Activated CD8-positive, alpha-beta memory T cell treated with anti-CD3 and anti-CD28 coated beads for 4 hours (primary cell): ENCODE measurements around the gene SETDB1.
A peak's percentile ranks its signal among the peaks of the same experiment; 100 is the strongest.

Experiments
- DNase-seq, 2 donors: peaks; one replicate each; pipeline ENCODE4 v3.0.0-alpha.2; 2020; ENCODE audit warnings: low read depth in 2 of 2

SETDB1 gene

DNA sequence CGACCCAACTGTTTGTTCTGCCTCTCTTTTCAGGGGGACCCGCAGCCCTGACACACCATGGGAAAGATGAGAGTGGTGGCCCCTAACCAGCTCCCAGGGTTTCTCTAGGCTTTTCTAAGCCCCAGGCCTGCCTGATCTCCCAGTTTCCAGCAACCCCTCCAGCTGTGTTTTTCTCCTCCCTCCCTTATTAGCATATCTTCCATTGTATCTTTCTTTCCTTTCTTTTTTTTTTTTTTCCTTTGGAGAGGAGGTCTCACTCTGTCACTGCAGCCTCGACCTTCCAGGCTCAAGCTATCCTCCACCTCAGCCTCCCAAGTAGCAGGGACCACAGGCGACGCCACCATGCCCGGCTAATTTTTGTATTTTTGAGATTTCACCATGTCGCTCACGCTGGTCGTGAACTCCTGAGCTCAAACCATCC, 50.2 kb downstream of the SETDB1 start:
- DNase-seq, result no peak

DNA sequence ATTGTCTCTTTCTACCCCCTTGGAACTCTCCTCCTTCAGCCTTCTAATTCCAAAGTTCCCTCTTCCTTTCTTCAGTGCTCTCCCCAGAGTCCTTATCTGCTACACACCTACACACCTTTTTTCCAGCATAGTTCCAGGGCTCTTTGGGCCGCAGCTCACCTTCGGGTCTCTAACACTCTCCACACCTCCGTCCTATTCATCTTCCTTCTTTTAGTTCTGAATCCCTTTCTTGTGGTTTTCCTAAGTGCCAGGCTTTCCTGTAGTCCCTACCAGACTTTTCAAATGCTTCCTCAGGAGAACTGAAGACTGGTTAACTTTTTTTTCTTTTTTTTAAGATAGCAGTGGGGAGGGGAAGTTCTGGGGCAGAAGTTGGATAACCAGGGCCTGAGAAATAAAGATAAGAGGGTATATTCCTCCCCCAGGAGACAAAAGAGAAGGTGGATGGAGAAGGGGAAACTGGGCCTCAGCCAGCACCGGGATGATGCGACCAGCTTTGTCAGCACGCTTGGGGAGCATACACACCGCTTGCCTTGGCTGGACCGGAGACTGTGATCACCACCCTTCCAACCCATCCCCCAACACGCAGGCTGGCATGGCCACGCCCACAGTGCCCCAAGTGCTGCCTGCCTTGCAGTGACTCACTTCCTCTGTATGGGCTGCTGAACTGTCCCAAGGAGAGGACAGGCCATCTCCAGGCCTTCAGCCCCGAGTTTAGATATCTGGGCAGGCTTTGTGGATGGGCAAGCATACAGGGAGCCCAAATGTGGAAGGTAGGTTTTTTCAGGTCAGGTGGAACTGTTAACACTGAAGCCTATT, 50.9 kb downstream of the SETDB1 start:
- peak; percentile 48 to 54 for DNase-seq

- DNase-seq, result peak; percentile 76 to 78
Observed at GRCh38 chr1:150979092-150980056, 53.2 kb downstream of the SETDB1 start.

DNA sequence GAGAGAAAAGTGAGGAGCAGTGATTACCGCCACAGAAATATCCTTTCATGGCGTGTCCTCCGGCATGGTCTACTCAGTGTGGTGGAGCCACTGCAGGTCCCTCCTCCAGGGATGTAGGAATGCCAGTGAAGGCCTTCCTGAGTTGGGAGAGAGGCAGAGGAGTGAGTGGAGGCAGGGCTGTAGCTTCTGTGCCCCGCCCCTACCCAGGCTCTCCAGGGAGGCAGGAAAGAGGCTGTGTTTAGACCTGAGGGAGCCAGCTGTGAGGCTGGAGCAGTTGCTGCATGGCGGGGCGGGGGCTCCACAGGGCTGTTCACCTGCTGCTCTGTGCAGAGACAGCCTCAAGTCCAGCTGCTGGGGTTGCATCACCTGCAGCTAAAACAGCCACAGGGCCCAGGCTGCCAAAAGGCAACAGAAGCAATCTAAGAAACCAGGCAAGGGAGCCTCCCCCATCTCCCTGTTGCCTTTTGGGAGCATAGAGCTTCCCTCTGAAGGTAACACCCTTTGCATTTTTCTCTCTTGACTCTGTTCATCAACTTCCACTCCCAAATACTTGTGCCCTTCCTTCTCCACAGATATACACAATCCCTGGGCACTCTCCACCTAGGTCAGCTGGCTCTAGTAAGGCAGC, 55.1 kb downstream of the SETDB1 start:
- DNase-seq, result no peak

DNA sequence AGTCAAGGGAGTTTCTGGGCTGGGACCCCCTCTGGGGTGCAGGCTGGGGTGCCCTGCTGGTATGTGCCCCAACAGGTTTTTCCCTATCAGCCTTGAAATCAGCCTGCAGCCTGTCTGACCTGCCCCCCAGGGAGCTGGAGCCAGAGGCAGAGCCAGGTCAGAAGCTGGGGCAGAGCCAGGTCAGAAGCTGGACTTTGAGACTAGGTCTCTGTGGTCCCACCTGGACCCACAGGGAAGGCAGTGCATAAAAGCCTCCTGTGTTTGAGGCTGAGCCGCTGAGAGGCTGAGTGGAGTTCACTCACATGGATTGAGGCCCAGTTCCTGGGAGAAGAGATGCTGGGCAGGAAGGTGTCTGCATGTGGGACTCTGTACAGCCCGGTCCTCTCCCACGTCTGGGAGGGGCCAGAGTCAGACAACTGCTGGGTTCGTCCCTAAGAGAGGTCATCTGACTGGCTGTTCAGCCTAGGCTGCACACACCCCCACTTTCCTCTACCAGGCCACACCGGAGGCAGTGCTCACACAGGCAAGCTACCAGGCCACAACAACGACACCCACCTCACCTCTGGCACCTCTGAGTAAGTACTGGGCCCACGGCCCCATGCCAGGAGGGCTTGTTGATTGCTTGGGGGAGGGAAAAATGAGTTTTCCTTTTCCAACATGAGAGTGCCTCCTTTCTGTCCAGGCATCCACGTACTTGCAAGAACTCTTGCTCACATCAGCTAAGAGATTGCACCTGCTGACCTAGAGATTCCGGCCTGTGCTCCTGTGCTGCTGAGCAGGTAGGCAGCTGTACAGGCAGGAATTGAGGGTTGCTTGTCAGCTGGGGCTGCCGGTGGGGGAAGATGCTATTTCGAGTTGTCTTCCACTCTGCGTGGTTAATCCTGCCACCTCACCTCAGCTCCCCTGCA, 55.9 kb downstream of the SETDB1 start, which contains the start of gene ANXA9:
ANXA9 (plus strand) TSS at position 488 of the 908 bp plus-strand sequence. CDS start 814 bp downstream, outside the sequence.
- DNase-seq, result no peak

GRCh38 chr1:150985179-150985825, 59.1 kb downstream of the SETDB1 start:
- DNase-seq, result no peak

DNA sequence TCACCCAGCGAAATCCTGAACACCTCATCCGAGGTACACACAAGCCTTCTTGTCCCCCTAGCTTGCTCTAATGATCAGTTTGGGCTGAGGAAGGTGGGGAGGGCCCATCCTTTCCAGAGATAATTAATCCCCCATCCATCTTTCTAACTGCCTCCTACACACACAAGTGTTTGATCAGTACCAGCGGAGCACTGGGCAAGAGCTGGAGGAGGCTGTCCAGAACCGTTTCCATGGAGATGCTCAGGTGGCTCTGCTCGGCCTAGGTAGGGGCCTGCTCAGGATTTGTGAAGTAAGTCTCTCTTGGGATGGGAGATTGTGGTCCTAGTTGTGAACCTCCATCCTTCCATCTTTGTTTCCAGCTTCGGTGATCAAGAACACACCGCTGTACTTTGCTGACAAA, 61.8 kb downstream of the SETDB1 start:
- no peak for DNase-seq

DNA sequence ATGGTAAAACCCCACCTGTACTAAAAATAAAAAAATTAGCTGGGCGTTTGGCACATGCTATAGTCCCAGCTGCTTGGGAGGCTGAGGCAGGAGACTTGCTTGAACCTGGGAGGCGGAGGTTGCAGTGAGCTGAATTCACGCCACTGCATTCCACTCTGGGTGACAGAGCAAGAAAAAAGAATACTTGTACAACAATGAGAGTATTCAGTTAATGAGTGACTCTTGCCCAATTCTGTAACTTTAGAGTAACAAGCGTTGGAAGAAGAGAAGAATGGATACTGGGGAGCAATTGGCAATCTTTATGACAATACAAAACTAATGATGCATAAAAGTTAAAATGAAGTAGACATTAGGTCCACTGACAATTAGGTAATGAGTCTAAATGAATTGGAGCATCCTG, 66.5 kb downstream of the SETDB1 start:
- DNase-seq, result no peak

GRCh38 chr1:150994248-150994647, 68.1 kb downstream of the SETDB1 start:
- DNase-seq, result no peak

GRCh38 chr1:150995460-150995859, 69.3 kb downstream of the SETDB1 start:
- no peak for DNase-seq

GRCh38 chr1:150995896-150996295, 69.7 kb downstream of the SETDB1 start:
- no peak for DNase-seq

GRCh38 chr1:150997126-150997872, 71.1 kb downstream of the SETDB1 start:
- DNase-seq, result no peak

DNA sequence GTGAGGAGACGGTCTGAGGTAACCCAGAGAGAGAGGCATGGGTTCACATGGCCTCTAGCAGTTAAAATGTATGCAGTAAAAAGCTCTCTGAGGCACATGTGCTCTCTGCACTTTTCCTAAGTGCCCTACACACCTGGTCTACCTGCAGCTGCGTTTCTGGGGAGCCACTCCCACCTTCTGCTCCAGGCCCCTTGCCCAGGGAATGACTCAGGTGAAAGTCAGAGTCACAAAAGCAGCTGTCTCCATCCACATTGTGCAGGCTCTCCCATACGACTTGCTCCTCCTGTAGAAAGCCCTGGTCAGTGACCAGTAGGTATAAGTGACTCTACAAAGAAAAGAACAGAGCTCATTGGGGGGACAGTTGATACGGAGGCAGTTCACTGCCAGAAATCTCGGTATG, 71.8 kb downstream of the SETDB1 start:
- no peak for DNase-seq

DNA sequence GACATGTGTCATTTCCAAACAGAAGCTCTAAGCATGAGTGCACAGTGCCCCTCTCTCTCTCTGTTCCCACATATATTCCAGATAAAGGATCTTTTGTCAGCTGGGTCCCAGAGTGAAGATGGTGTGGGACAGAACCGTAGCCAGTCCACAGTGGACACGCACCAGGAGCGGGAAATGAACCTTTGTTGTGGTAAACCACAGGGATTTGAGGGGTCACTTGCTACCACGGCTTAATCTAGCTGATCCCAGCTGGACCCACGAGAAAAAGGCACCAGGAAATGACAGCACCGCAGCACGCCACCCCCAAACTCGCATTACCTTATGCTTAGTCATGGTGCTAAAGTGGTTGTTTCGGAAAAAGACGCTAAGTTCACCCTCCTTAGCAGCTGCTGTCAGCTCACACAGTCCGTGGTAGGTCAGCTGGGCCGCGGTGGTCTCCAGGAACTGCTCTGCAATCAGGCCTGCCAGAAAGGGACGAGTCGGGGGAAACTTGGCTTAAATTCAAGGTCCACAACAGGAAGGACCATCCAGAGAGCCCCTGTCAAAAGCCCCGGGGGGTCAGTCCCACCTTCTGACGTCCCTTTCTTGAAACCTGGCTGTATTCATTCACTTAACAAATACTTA, 73.0 kb downstream of the SETDB1 start:
- DNase-seq, result no peak

DNA sequence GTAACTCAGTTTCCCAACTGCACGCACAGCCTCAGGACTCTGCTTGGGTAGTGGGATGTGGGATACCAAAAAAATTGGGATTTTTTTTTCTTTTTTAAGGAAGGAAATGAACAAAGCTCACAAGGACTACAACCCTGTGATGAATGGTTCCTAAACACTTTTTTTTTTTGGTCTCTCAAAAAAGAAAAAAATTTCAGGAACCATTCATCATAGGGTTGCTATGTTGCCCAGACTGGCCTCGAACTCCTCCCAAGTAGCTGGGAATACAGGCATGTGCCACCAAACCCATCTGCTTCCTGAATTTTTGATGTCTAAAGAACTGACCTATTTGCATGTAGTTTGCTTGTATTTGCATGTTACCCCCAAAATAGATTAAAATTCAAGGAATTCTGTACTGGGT, 73.8 kb downstream of the SETDB1 start:
- DNase-seq, result no peak

- DNase-seq, result no peak
Observed at GRCh38 chr1:151000408-151000807, 74.2 kb downstream of the SETDB1 start.

DNA sequence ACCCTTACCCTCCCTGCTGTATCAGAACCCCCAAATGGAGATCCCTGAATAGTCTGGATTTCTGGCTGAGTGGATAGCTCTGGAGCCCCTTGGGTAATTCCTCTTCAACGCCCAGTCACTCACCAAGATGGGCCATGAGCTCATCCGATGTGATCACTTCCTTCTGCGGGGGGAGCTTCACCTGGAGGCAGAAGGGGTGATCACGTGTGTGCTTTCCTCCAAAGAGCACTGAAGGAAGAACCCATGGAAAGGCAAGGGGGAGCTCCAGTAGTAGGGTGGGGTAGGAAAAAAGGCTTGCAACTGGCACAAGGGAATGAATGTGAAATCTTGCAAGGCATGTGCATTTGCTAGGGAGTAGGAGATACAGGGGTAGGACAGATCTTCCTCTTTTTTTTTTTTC, 75.4 kb downstream of the SETDB1 start:
- DNase-seq, result no peak

DNA sequence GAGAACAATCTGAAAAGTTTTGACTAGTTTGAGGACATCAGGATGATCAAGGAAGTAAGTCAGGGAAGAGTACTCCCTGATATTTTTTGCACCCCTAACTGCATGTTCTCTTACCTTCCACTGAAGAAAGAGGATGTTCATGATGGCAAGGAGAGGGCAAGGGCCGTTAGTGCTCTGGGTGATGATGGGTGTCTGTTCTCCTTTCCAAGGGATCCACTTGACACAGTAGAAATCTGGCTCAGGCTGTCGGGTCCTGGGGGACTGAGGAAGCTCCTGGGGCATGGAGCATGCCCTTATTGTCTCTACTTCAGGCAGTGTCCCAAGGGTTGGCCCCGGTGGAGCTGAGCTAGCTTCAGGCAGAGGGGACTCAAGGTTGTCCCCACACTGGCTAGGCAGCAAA, 75.9 kb downstream of the SETDB1 start:
- DNase-seq, result no peak

GRCh38 chr1:151002611-151003010, 76.4 kb downstream of the SETDB1 start:
- DNase-seq, result no peak
